Effector memory CD4-positive, alpha-beta T cell (primary cell): ENCODE measurements around the gene ZFP42.
"Not testable (repeated sequence)": the region's sequence is repeated elsewhere in the genome, so short reads cannot be mapped to it uniquely, and the experiment has no call there.

Experiments
- DNase-seq, 3 donors: peaks; one replicate each; pipeline ENCODE4 v3.0.0-alpha.2; 2020
- H3K27ac ChIP-seq: 2 replicates; pipeline ENCODE4 v1.7.0; 2013; ENCODE audit warnings: mild to moderate bottlenecking, low read length, moderate library complexity; ENCODE audit not compliant: insufficient read depth, poor library complexity, severe bottlenecking
- H3K27me3 ChIP-seq: replicated peaks from 2 replicates; pipeline ENCODE4 v1.7.0; 2013; ENCODE audit warnings: mild to moderate bottlenecking, low read length; ENCODE audit not compliant: insufficient read depth, control insufficient read depth, poor library complexity, severe bottlenecking
- H3K36me3 ChIP-seq: 2 replicates; pipeline ENCODE4 v1.7.0; 2013; ENCODE audit warnings: mild to moderate bottlenecking, low read length, moderate library complexity; ENCODE audit not compliant: control insufficient read depth, insufficient read depth
- H3K4me1 ChIP-seq: 2 replicates; pipeline ENCODE4 v1.7.0; 2013; ENCODE audit warnings: low read length, mild to moderate bottlenecking; ENCODE audit not compliant: control insufficient read depth, insufficient read depth, poor library complexity, severe bottlenecking
- H3K4me3 ChIP-seq: 2 replicates; pipeline ENCODE4 v1.7.0; 2013; ENCODE audit warnings: low read length, low read depth, mild to moderate bottlenecking; ENCODE audit not compliant: insufficient read depth, poor library complexity, severe bottlenecking
- H3K9me3 ChIP-seq: 2 replicates; pipeline ENCODE4 v1.7.0; 2013; ENCODE audit warnings: mild to moderate bottlenecking, low read length, moderate library complexity; ENCODE audit not compliant: control insufficient read depth

Gene ZFP42

DNA sequence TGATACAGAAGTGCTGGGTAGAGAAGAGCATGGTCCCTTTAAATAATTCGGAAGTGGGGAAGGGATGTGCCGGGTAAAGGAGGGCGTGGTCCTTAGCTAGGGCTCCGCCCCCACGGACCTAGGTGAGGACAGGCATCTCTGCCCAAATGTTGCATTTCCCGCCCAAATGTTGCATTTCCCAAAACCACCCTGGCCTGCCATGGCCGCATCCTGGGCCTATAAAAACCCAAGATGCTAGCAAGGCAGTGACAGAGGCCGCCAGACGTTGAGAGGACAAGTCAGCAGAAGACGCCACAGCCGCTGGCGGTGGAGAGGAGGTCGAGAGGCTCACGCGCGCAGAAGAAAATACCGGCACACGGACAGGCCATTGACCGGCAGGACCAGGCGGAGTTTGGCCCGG, 46.1 kb downstream of the ZFP42 start:
- no peaks in the 10 kb centered on the region for H3K36me3 ChIP-seq
- H3K27me3 ChIP-seq = no peaks in the 10 kb centered on the region
- no peak overlapping the region for H3K27ac ChIP-seq
- no peak for DNase-seq
- H3K4me3 ChIP-seq = no peak overlapping the region
- H3K4me1 ChIP-seq = no peaks in the 10 kb centered on the region
- H3K9me3 ChIP-seq = no peaks in the 10 kb centered on the region

DNA sequence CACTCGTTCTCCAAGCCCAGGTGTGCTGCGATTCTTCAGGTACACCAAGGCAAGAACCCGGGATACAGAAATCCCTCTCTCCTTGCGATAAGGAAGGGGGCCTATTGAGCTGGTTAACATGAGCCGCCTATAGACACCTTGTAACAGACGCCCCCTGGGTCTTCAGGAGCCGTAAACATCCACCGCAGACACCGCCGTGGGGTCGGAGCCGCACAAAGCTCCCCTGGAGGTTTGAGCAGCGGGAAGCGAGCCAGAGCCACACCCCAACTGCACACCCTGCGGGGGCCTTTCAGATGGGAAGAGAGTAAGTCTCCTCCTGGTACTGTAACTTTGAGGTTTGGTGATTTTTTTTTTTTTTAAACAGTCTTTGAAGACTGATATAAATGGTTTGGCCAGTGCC, 46.6 kb downstream of the ZFP42 start:
- Histone ChIP-seq H3K4me3 (no peak overlapping the region), H3K27ac (no peak overlapping the region), H3K4me1 (no peaks in the 10 kb centered on the region), H3K9me3 (no peaks in the 10 kb centered on the region), H3K36me3 (no peaks in the 10 kb centered on the region), H3K27me3 (no peaks in the 10 kb centered on the region)
- DNase-seq = no peak

DNA sequence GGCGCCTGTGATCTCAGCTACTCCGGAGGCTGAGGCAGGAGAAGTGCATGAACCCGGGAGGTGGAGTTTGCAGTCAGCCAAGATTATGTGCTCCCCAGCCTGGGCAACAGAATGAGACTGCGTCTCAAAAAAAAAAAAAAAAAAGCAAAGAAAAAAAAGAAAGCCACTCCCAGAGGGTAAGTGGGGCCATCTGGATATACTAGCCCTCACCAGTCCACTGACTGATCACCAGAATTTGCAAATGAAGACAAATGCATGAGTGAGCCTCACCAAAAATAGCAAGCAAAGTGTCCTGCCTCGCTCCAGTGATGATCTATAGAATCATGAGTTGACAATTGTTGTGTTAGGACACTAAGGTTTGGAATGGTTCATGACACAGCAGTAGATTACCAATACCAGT, 47.6 kb downstream of the ZFP42 start:
- Histone ChIP-seq H3K9me3 (no peaks in the 10 kb centered on the region), H3K4me3 (no peak overlapping the region)

DNA sequence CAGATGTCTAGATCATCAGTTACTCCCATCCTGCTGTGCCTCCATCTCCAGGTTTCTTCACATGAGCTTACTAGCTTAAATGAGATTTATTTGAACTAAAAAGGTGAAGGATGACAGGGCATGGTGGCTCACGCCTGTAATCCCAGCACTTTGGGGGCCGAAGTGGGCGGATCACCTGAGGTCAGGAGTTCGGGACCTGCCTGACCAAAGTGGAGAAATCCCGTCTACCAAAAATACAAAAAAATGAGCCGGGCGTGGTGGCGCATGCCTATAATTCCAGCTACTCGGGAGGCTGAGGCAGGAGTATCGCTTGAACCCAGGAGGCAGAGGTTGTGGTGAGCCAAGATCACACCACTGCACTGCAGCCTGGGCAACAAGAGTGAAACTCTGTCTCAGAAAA, 49.9 kb downstream of the ZFP42 start:
- H3K4me3 ChIP-seq, H3K4me1 ChIP-seq, H3K9me3 ChIP-seq, H3K36me3 ChIP-seq, H3K27ac ChIP-seq, DNase-seq, H3K27me3 ChIP-seq: not testable (repeated sequence)

More for the DNA sequence above, 47.6 kb downstream of the ZFP42 start:
- H3K27me3 ChIP-seq = no peaks in the 10 kb centered on the region
- no peaks in the 10 kb centered on the region for H3K36me3 ChIP-seq
- no peak overlapping the region for H3K27ac ChIP-seq
- H3K4me1 ChIP-seq = no peaks in the 10 kb centered on the region
- DNase-seq = no peak

DNA sequence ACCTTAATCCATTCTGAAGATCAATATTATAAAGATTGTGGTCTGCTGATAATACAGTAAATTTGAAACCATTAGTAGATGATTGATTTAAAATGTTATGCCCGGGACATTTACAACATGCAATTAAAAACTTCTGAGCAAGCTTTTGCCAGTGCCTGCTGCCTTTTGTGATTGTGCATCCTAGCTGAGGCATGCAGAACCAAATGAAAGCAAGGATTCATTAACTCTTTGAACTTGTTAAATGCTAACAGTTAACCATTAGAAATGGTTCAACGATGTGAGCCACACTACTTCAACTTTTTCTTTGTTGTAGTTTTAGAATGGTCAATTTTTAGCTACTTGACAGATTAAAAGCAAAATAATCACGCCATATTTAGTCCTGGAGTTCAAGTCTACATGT, 51.1 kb downstream of the ZFP42 start:
- Histone ChIP-seq H3K27ac (no peak overlapping the region), H3K4me3 (no peak overlapping the region), H3K9me3 (no peaks in the 10 kb centered on the region), H3K4me1 (no peaks in the 10 kb centered on the region), H3K36me3 (no peaks in the 10 kb centered on the region), H3K27me3 (no peaks in the 10 kb centered on the region)
- no peak for DNase-seq

DNA sequence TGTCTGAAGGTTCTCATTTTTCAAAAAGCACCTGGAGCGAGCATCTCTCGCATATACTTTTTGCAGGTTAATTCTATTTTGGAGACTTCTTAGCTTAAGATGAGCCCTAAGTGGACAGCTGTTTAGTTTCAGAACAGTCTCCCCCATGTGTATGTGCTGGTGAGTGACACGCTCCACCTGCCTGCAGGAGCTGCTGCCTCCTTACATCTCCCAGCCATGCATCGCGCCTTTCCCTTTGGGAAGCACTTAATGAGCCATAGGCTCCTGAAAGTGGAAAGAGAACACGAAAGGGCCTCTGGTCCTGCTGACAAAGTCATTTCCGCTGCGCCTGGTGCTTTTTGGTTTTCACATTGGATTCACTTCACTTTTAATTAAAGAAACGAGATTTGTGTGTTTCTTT, 57.7 kb downstream of the ZFP42 start:
- no peaks in the 10 kb centered on the region for H3K9me3 ChIP-seq
- no peaks in the 10 kb centered on the region for H3K36me3 ChIP-seq
- no peaks in the 10 kb centered on the region for H3K27me3 ChIP-seq
- DNase-seq = no peak
- no peak overlapping the region for H3K4me3 ChIP-seq
- no peaks in the 10 kb centered on the region for H3K4me1 ChIP-seq
- no peak overlapping the region for H3K27ac ChIP-seq
